ENCODE data around the gene CCR9.

CCR9 gene

GRCh38 chr3:45907769-45908705 lies 21.7 kb downstream of the CCR9 start:
- DNase-seq (ENCODE audit: low read depth in 2 of 2): no peak

GRCh38 chr3:45908761-45909160 lies 22.4 kb downstream of the CCR9 start:
- DNase-seq (ENCODE audit: low read depth in 2 of 2): no peak

GRCh38 chr3:45909542-45909941 lies 23.2 kb downstream of the CCR9 start:
- DNase-seq (ENCODE audit: low read depth in 2 of 2): no peak

- DNase-seq (ENCODE audit: low read depth in 2 of 2): no peak
Measured at GRCh38 chr3:45910892-45911291, 24.5 kb downstream of the CCR9 start.

GRCh38 chr3:45911511-45912226 lies 25.3 kb downstream of the CCR9 start:
- DNase-seq (ENCODE audit: low read depth in 2 of 2): no peak

GRCh38 chr3:45912435-45912834 lies 26.1 kb downstream of the CCR9 start:
- no peak for DNase-seq (ENCODE audit: low read depth in 2 of 2)

GRCh38 chr3:45914362-45915058 lies 28.2 kb downstream of the CCR9 start:
- no peak for DNase-seq (ENCODE audit: low read depth in 2 of 2)

- no peak for DNase-seq (ENCODE audit: low read depth in 2 of 2)
Measured at GRCh38 chr3:45915059-45915439, 28.7 kb downstream of the CCR9 start.

- peak; percentile 51 to 58 for DNase-seq (ENCODE audit: low read depth in 2 of 2)
Measured at GRCh38 chr3:45915518-45916231, 29.3 kb downstream of the CCR9 start.

- DNase-seq (ENCODE audit: low read depth in 2 of 2): no peak
Measured at GRCh38 chr3:45917146-45917898, 31.0 kb downstream of the CCR9 start.

- no peak for DNase-seq (ENCODE audit: low read depth in 2 of 2)
Measured at GRCh38 chr3:45921158-45922038, 35.1 kb downstream of the CCR9 start.

- no peak for DNase-seq (ENCODE audit: low read depth in 2 of 2)
Measured at GRCh38 chr3:45922039-45922326, 35.6 kb downstream of the CCR9 start.

- DNase-seq (ENCODE audit: low read depth in 2 of 2): no peak
Measured at GRCh38 chr3:45922950-45923590, 36.7 kb downstream of the CCR9 start.

GRCh38 chr3:45923755-45924154 lies 37.4 kb downstream of the CCR9 start:
- DNase-seq (ENCODE audit: low read depth in 2 of 2): no peak

GRCh38 chr3:45927881-45928280 lies 41.5 kb downstream of the CCR9 start:
- DNase-seq (ENCODE audit: low read depth in 2 of 2): no peak

- peak in 1 of 2 donors; percentile 35 for DNase-seq (ENCODE audit: low read depth in 2 of 2)
Measured at GRCh38 chr3:45929042-45929679, 42.8 kb downstream of the CCR9 start.

GRCh38 chr3:45931496-45931895 lies 45.2 kb downstream of the CCR9 start:
- DNase-seq (ENCODE audit: low read depth in 2 of 2): no peak

- DNase-seq (ENCODE audit: low read depth in 2 of 2): no peak
Measured at GRCh38 chr3:45932112-45932511, 45.8 kb downstream of the CCR9 start.

GRCh38 chr3:45933591-45933990 lies 47.2 kb downstream of the CCR9 start:
- DNase-seq (ENCODE audit: low read depth in 2 of 2): no peak
